OCI-LY7 (cell line): ENCODE results near the gene SOX14. TPM values are rescaled to one million over a fixed set of nuclear protein-coding genes. Genes with fewer than 3 reads are reported as not detected.

Experiments used
- BruUV-seq: library from RNA; stranded (reverse); fragments of 400-500 nt; replicated peaks from 2 replicates; lab custom pipeline; 2021; lab: Mats Ljungman, UMichigan
- CTCF ChIA-PET: fragments of 300-600 bp; sonication (Branson Sonifier 250); formaldehyde crosslinking; loops from one replicate; lab custom pipeline; 2022; ENCODE audit warnings: antibody characterized with exemption; ENCODE audit not compliant: unreplicated experiment; lab: Charles Lee
- POLR2A ChIA-PET: fragments of 300-600 bp; sonication (Branson Sonifier 250); formaldehyde crosslinking; loops from one replicate; lab custom pipeline; 2022; ENCODE audit warnings: antibody characterized with exemption; lab: Charles Lee
- DNase-seq: peaks from one replicate; pipeline ENCODE4 v3.0.0-alpha.2; 2015; ENCODE audit warnings: low spot score
- H2AFZ ChIP-seq: fragments of 200-600 bp; sonication (generic), shearing (Covaris generic); 2 replicates; pipeline ENCODE4 v1.6.1; 2014; ENCODE audit warnings: mild to moderate bottlenecking, antibody characterized with exemption, low read length, moderate library complexity
- H3K27ac ChIP-seq: fragments of 200-600 bp; sonication (generic); 2 replicates; pipeline ENCODE4 v1.5.1; 2014; ENCODE audit warnings: mixed run types, low read depth, mild to moderate bottlenecking, moderate library complexity, low read length, inconsistent platforms; ENCODE audit not compliant: poor library complexity, severe bottlenecking
- H3K36me3 ChIP-seq: fragments of 200-600 bp; sonication (generic); 2 replicates; pipeline ENCODE4 v1.6.1; 2014; ENCODE audit warnings: mild to moderate bottlenecking, antibody characterized with exemption, low read length, moderate library complexity, mixed read lengths; ENCODE audit not compliant: insufficient read depth
- H3K4me1 ChIP-seq: fragments of 200-600 bp; sonication (generic); 2 replicates; pipeline ENCODE4 v1.5.1; 2014; ENCODE audit warnings: mild to moderate bottlenecking, low read length; ENCODE audit not compliant: insufficient read depth, poor library complexity, severe bottlenecking
- H3K4me2 ChIP-seq: fragments of 200-600 bp; sonication (generic); 2 replicates; pipeline ENCODE4 v1.6.1; 2014; ENCODE audit warnings: mild to moderate bottlenecking, low read length
- H3K4me3 ChIP-seq: fragments of 200-600 bp; sonication (generic); 2 replicates; pipeline ENCODE4 v1.5.1; 2014; ENCODE audit warnings: mild to moderate bottlenecking, low read depth, low read length; ENCODE audit not compliant: poor library complexity, severe bottlenecking
- H3K79me2 ChIP-seq: fragments of 200-600 bp; sonication (generic); 2 replicates; pipeline ENCODE4 v1.6.1; 2016; ENCODE audit warnings: low read depth, mild to moderate bottlenecking, low read length, moderate library complexity, mixed read lengths; ENCODE audit not compliant: insufficient read depth
- H3K9me2 ChIP-seq: fragments of 200-600 bp; sonication (generic); 2 replicates; pipeline ENCODE4 v1.6.1; 2016; ENCODE audit warnings: mild to moderate bottlenecking, low read length, mixed read lengths; ENCODE audit not compliant: insufficient read depth
- H3K9me3 ChIP-seq: fragments of 200-600 bp; sonication (generic); 2 replicates; pipeline ENCODE4 v1.6.1; 2014; ENCODE audit warnings: mild to moderate bottlenecking, mixed run types, low read length, mixed read lengths
- H4K20me1 ChIP-seq: fragments of 200-600 bp; sonication (generic); 2 replicates; pipeline ENCODE4 v1.6.1; 2014; ENCODE audit warnings: mild to moderate bottlenecking, antibody characterized with exemption, low read length, moderate library complexity, mixed read lengths; ENCODE audit not compliant: insufficient read depth
- CTCF ChIP-seq: fragments of 200-600 bp; sonication (generic); conservative IDR thresholded peaks from 2 replicates; pipeline ENCODE4 v1.5.1; 2014; ENCODE audit warnings: mild to moderate bottlenecking, antibody characterized with exemption, low read length, moderate library complexity, mixed read lengths
- EZH2phosphoT487 ChIP-seq: fragments of 200-600 bp; sonication (generic); IDR thresholded peaks from 2 replicates; pipeline ENCODE4 v1.6.1; 2018; ENCODE audit warnings: low read depth, borderline replicate concordance, mild to moderate bottlenecking, mixed run types, antibody characterized with exemption, low read length, moderate library complexity, mixed read lengths
- intact Hi-C: fragments of 100-400 bp; cut with micrococcal nuclease; formaldehyde crosslinking; loops from one replicate; pipeline ENCODE4 v1.10.0; 2022; ENCODE audit not compliant: unreplicated experiment
- total RNA-seq, 2 experiments: library from RNA; depleted of rRNA in 1 of 2; stranded (reverse); fragments of >200 nt in 1 of 2; shearing (Covaris generic) in 1 of 2; gene quantifications; 2 replicates each; pipeline ENCODE4 v1.2.3, GENCODE V29; 2014 to 2022

Gene SOX14
- total RNA-seq, 2 experiments from 2014 or later = not detected

- no peaks in the 10 kb centered on the region for H3K4me1 ChIP-seq
- H3K9me3 ChIP-seq = no peaks in the 10 kb centered on the region
- intact Hi-C loops = no loop called here
- DNase-seq = no peak
- POLR2A ChIA-PET = interaction anchor here (0.6 to 0.7 kb wide), 2 partner anchors 154 to 1691 kb away, joined by 3 read pairs; no protein-coding TSS in a partner anchor
- no TSS peak for BruUV-seq
- no peaks in the 10 kb centered on the region for H3K79me2 ChIP-seq
- no peak overlapping the region for H3K4me3 ChIP-seq
- no peaks in the 10 kb centered on the region for H3K36me3 ChIP-seq
- no peak for TF ChIP-seq CTCF
- no peak for TF ChIP-seq EZH2phosphoT487
- no peak overlapping the region for H3K4me2 ChIP-seq
- H3K27ac ChIP-seq = no peak overlapping the region
- H3K9me2 ChIP-seq = no peaks in the 10 kb centered on the region
- CTCF ChIA-PET = no interaction called here
- H4K20me1 ChIP-seq = no peaks in the 10 kb centered on the region
- no peak overlapping the region for H2AFZ ChIP-seq
These were observed 3.6 kb downstream of the SOX14 start for GRCh38 chr3:137767538-137768360.

DNA sequence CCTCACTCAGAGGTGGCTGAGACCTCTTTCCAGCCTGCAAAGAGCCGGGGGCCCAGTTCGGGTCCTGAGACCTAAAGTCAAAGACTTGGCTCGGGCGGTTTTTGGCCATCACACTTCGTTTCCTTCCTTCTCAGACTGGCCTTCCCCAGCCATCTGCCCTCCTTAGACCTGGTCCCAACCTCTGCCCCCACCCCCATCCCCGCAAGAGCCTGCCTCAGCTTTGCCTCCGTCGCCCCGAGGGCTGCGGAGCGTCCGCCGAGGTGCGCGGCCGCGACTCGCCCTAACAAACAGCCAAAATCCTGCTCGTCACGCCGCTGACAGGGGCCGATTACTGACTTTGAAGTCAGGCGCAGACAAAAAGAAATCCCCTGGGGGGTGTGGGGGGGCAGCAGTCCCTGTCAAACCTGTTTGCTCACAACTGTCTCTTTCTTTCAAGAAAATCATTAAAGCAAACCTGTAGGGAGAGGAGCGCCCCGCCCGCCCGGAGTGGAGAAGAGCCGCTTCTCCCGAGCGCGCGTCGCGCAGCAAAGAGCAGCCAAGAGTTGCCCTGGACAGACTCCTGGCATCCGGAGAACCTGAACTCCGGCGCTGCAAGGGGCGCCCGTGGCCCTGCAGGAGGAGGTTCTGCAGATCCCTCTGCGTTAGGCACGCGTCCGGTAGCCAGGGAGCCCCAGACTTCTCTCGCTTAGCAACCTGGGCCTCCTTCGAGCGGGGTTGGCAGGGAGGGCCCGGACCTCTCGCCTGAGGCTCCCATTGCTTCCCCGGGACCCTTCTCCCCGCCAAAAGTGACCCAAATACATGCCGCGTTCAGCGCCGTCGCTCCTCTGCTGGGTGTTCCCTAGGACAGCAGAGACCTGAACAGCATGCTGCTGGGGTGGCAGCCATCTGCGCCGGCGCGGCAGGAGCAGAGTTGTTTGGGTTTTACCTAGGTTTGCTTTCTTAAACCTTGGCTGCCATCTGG is 4.5 kb downstream of the SOX14 start:
- H3K4me2 ChIP-seq = no peak overlapping the region
- no peak for TF ChIP-seq EZH2phosphoT487
- no peak for TF ChIP-seq CTCF
- no peaks in the 10 kb centered on the region for H3K9me2 ChIP-seq
- no peaks in the 10 kb centered on the region for H4K20me1 ChIP-seq
- POLR2A ChIA-PET = interaction anchor here (0.6 kb wide), 1 partner anchor 1691 kb away, joined by 3 read pairs; no protein-coding TSS in a partner anchor
- DNase-seq = no peak
- no peaks in the 10 kb centered on the region for H3K36me3 ChIP-seq
- no peaks in the 10 kb centered on the region for H3K9me3 ChIP-seq
- no peaks in the 10 kb centered on the region for H3K79me2 ChIP-seq
- intact Hi-C loops = no loop called here
- no peak overlapping the region for H3K4me3 ChIP-seq
- CTCF ChIA-PET = no interaction called here
- no TSS peak for BruUV-seq
- H3K4me1 ChIP-seq = no peaks in the 10 kb centered on the region
- H2AFZ ChIP-seq = no peak overlapping the region
- H3K27ac ChIP-seq = no peak overlapping the region
